ENCODE measurements around the gene FZD10.

DNA sequence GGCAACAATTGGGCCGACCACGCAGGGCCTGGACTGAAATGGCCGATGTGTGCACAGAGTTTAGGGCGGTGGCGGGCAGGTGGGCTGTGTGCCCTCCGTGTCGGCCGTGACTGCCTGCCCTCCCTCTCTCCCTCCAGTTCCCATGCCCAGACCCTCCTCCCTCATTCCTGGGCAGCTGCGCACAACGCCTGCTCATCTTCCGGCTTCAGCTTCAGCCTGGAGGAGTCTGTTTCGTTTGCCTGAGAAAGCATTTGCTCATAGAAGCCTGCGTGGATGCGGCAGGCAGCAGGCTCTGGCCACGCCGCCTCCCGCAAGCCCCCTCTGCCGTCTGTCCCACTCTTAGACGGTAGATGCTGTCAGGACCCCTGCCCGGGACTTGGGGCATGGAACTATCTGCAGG is 47.3 kb upstream of the FZD10 start:
- no peak for TF ChIP-seq POLR2A (IDR thresholded peaks at IDR 0.05)
- TF ChIP-seq, protein P1, sequence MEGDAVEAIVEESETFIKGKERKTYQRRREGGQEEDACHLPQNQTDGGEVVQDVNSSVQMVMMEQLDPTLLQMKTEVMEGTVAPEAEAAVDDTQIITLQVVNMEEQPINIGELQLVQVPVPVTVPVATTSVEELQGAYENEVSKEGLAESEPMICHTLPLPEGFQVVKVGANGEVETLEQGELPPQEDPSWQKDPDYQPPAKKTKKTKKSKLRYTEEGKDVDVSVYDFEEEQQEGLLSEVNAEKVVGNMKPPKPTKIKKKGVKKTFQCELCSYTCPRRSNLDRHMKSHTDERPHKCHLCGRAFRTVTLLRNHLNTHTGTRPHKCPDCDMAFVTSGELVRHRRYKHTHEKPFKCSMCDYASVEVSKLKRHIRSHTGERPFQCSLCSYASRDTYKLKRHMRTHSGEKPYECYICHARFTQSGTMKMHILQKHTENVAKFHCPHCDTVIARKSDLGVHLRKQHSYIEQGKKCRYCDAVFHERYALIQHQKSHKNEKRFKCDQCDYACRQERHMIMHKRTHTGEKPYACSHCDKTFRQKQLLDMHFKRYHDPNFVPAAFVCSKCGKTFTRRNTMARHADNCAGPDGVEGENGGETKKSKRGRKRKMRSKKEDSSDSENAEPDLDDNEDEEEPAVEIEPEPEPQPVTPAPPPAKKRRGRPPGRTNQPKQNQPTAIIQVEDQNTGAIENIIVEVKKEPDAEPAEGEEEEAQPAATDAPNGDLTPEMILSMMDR (IDR thresholded peaks at IDR 0.05) = no peak

All from right lobe of liver (tissue), 4 donors.